H9 (cell line): Measurements from ENCODE around the gene ZNF445. TPM values are rescaled to one million over a fixed set of nuclear protein-coding genes. Genes with fewer than 3 reads are reported as not detected.

ENCODE experiments used
- DNase-seq: peaks from one replicate; pipeline ENCODE4 v3.0.0-alpha.2; 2017
- H2AFZ ChIP-seq: one replicate; pipeline ENCODE4 v1.6.1; 2013; ENCODE audit warnings: mild to moderate bottlenecking, low read length, control low read depth, moderate library complexity
- H2AK5ac ChIP-seq: 2 replicates; pipeline ENCODE4 v1.6.1; 2013; ENCODE audit warnings: low read length, control low read depth, mixed read lengths; ENCODE audit not compliant: insufficient read length
- H2BK120ac ChIP-seq: one replicate; pipeline ENCODE4 v1.6.1; 2013; ENCODE audit warnings: low read depth, mild to moderate bottlenecking, low read length, control low read depth, inconsistent platforms; ENCODE audit not compliant: poor library complexity, severe bottlenecking
- H2BK12ac ChIP-seq: 2 replicates; pipeline ENCODE4 v1.6.1; 2013; ENCODE audit warnings: low read length, control low read depth, mixed read lengths, low read depth; ENCODE audit not compliant: insufficient read length
- H2BK15ac ChIP-seq: 2 replicates; pipeline ENCODE4 v1.6.1; 2013; ENCODE audit warnings: low read depth, low read length, control low read depth
- H2BK20ac ChIP-seq: one replicate; pipeline ENCODE4 v1.6.1; 2013; ENCODE audit warnings: low read depth, mild to moderate bottlenecking, low read length, control low read depth, inconsistent platforms; ENCODE audit not compliant: poor library complexity, severe bottlenecking
- H2BK5ac ChIP-seq: 2 replicates; pipeline ENCODE4 v1.6.1; 2013; ENCODE audit warnings: low read length, control low read depth, mixed read lengths; ENCODE audit not compliant: insufficient read length
- H3K14ac ChIP-seq: 2 replicates; pipeline ENCODE4 v1.6.1; 2013; ENCODE audit warnings: low read length, control low read depth; ENCODE audit not compliant: insufficient read depth
- H3K18ac ChIP-seq: 2 replicates; pipeline ENCODE4 v1.6.1; 2013; ENCODE audit warnings: low read depth, mild to moderate bottlenecking, mixed read lengths, low read length, control low read depth; ENCODE audit not compliant: insufficient read length
- H3K23ac ChIP-seq: 2 replicates; pipeline ENCODE4 v1.6.1; 2013; ENCODE audit warnings: low read length, control low read depth, mixed read lengths, low read depth; ENCODE audit not compliant: insufficient read length
- H3K23me2 ChIP-seq: 2 replicates; pipeline ENCODE4 v1.6.1; 2013; ENCODE audit warnings: low read depth, mild to moderate bottlenecking, mixed read lengths, low read length, control low read depth; ENCODE audit not compliant: insufficient read length, poor library complexity, severe bottlenecking
- H3K27ac ChIP-seq: 2 replicates; pipeline ENCODE4 v1.5.1; 2013; ENCODE audit warnings: low read length, control low read depth, mixed read lengths, low read depth; ENCODE audit not compliant: insufficient read length
- H3K27me3 ChIP-seq: 2 replicates; pipeline ENCODE4 v1.6.1; 2013; ENCODE audit warnings: low read length, control low read depth, inconsistent platforms; ENCODE audit not compliant: insufficient read depth
- H3K4ac ChIP-seq: 2 replicates; pipeline ENCODE4 v1.6.1; 2013; ENCODE audit warnings: low read depth, mild to moderate bottlenecking, control low read depth, inconsistent platforms, low read length, moderate library complexity
- H3K4me1 ChIP-seq: 2 replicates; pipeline ENCODE4 v1.6.1; 2013; ENCODE audit warnings: low read length, control low read depth, inconsistent platforms; ENCODE audit not compliant: insufficient read depth
- H3K4me2 ChIP-seq: 2 replicates; pipeline ENCODE4 v1.6.1; 2013; ENCODE audit warnings: low read length, control low read depth, mixed read lengths; ENCODE audit not compliant: insufficient read length, insufficient read depth
- H3K56ac ChIP-seq: 2 replicates; pipeline ENCODE4 v1.6.1; 2013; ENCODE audit warnings: low read depth, mild to moderate bottlenecking, mixed read lengths, low read length, control low read depth; ENCODE audit not compliant: insufficient read length
- H3K79me1 ChIP-seq: 2 replicates; pipeline ENCODE4 v1.6.1; 2013; ENCODE audit warnings: low read depth, mild to moderate bottlenecking, moderate library complexity, low read length, control low read depth, inconsistent platforms; ENCODE audit not compliant: insufficient read depth, poor library complexity, severe bottlenecking
- H3K79me2 ChIP-seq: 2 replicates; pipeline ENCODE4 v1.6.1; 2013; ENCODE audit warnings: low read length, control low read depth, inconsistent platforms; ENCODE audit not compliant: insufficient read depth
- H3K9ac ChIP-seq: 2 replicates; pipeline ENCODE4 v1.6.1; 2013; ENCODE audit warnings: low read length, control low read depth, mixed read lengths; ENCODE audit not compliant: insufficient read length; ENCODE audit errors: extremely low read depth
- H3K9me3 ChIP-seq: one replicate; pipeline ENCODE4 v1.6.1; 2013; ENCODE audit warnings: low read depth, low read length, inconsistent platforms; ENCODE audit not compliant: control insufficient read depth
- H3T11ph ChIP-seq: one replicate; pipeline ENCODE4 v1.6.1; 2013; ENCODE audit warnings: mild to moderate bottlenecking, low read length, control low read depth, inconsistent platforms
- H4K20me1 ChIP-seq: one replicate; pipeline ENCODE4 v1.6.1; 2013; ENCODE audit not compliant: control insufficient read depth, insufficient read length, insufficient read depth
- H4K5ac ChIP-seq: 2 replicates; pipeline ENCODE4 v1.6.1; 2013; ENCODE audit warnings: low read depth, mild to moderate bottlenecking, mixed read lengths, low read length, control low read depth; ENCODE audit not compliant: insufficient read length
- H4K8ac ChIP-seq: replicated peaks from 2 replicates; pipeline ENCODE4 v1.6.1; 2013; ENCODE audit warnings: low read length, control low read depth, mixed read lengths, low read depth; ENCODE audit not compliant: insufficient read length
- H4K91ac ChIP-seq: 2 replicates; pipeline ENCODE4 v1.6.1; 2013; ENCODE audit warnings: low read depth, mild to moderate bottlenecking, moderate library complexity, mixed read lengths, low read length, control low read depth; ENCODE audit not compliant: insufficient read length
- H3K27ac Mint-ChIP-seq, 3 experiments: 2 replicates in 2 of 3; 3 replicates in 1 of 3; pipeline ENCODE4 v1.8.0; 2020 to 2021; ENCODE audit warnings: mixed read lengths in 3 of 3, mild to moderate bottlenecking in 1 of 3, moderate library complexity in 1 of 3
- H3K27me3 Mint-ChIP-seq: 2 replicates; pipeline ENCODE4 v1.8.0; 2021; ENCODE audit warnings: low read depth, mild to moderate bottlenecking, moderate library complexity, mixed read lengths
- H3K36me3 Mint-ChIP-seq, 3 experiments: 2 replicates in 2 of 3; 3 replicates in 1 of 3; pipeline ENCODE4 v1.8.0; 2020 to 2021; ENCODE audit warnings: low read depth in 3 of 3, mixed read lengths in 3 of 3; ENCODE audit not compliant: insufficient read depth in 1 of 3
- H3K4me1 Mint-ChIP-seq, 2 experiments: 2 replicates each; pipeline ENCODE4 v1.8.0; 2020; ENCODE audit warnings: mixed read lengths in 2 of 2
- H3K4me3 Mint-ChIP-seq, 2 experiments: 2 replicates in 1 of 2; 3 replicates in 1 of 2; pipeline ENCODE4 v1.8.0; 2020 to 2021; ENCODE audit warnings: mild to moderate bottlenecking in 2 of 2, mixed read lengths in 2 of 2, moderate library complexity in 1 of 2
- H3K9me3 Mint-ChIP-seq, 2 experiments: 2 replicates in 1 of 2; 3 replicates in 1 of 2; pipeline ENCODE4 v1.8.0; 2020; ENCODE audit warnings: mild to moderate bottlenecking in 2 of 2, mixed read lengths in 2 of 2, moderate library complexity in 1 of 2
- WGBS: extraction: QIAGEN DNeasy Blood & Tissue Kit; methylation state at CpG from one replicate; pipeline ENCODE4 v1.1.7; 2013; ENCODE audit warnings: missing lambda C conversion rate, low lambda C conversion rate, mixed read lengths; ENCODE audit not compliant: insufficient read length; ENCODE audit errors: extremely low coverage; 5-methylcytosine and 5-hydroxymethylcytosine counted together
- total RNA-seq: library from RNA; stranded (reverse); gene quantifications from 2 replicates; pipeline ENCODE4 v1.2.1, GENCODE V29; 2021
- TF ChIP-seq, protein P1 (sequence below): fragments of 200-600 bp; sonication (generic); conservative IDR thresholded peaks from 3 replicates; pipeline ENCODE4 v1.8.0; 2021; ENCODE audit warnings: antibody characterized with exemption, mild to moderate bottlenecking

Gene ZNF445
- total RNA-seq, 1 experiment from 2014 or later = 26.0 TPM

DNA sequence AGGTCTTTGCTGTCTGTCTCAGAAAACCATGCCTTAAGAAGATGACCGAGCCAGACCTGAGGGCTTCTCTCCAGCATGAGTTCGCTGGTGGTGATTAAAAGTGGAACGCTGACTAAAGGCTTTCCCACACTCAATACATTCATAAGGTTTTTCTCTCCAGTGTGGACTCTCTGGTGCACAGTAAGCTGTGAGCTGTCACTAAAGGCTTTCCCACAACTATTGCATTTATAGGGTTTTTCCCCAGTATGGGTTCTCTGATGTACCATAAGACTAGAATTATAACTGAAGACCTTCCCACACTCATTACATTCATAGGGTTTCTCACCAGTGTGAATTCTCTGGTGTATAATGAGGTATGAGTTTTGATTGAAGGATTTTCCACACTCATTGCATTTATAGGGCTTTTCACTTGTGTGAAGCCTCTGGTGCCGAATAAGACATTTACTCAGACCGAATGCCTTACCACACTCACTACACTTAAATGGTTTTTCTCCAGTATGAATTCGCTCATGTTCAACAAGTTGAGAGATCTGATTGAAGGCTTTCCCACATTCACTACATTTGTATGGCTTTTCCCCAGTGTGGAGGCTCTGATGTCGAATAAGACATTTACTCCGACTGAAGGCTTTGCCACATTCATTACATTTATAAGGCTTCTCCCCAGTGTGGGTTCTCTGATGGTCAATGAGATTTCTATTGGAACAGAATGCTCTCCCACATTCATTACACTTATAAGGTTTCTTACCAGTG lies 21.9 kb upstream of the ZNF445 start:
- Mint-ChIP-seq H3K4me1 (no peaks in the 10 kb centered on the region), H3K27me3 (no peaks in the 10 kb centered on the region), H3K9me3 (peaks cover 53 to 66% of the 10 kb centered on the region in 2 experiments), H3K36me3 (peaks cover 63 to 78% (median 75%) of the 10 kb centered on the region in 3 experiments), H3K27ac (no peak overlapping the region), H3K4me3 (no peak overlapping the region)
- Histone ChIP-seq H3K4ac (no peak overlapping the region), H3K56ac (no peak overlapping the region), H3K14ac (no peak overlapping the region), H2BK15ac (no peak overlapping the region), H2BK5ac (no peak overlapping the region), H3K9ac (no peak overlapping the region), H2BK12ac (no peak overlapping the region), H3K18ac (no peak overlapping the region), H2AFZ (no peak overlapping the region), H3K23ac (no peak overlapping the region), H3K23me2 (no peaks in the 10 kb centered on the region), H3K4me1 (no peaks in the 10 kb centered on the region), H2AK5ac (no peak overlapping the region), H2BK120ac (no peak overlapping the region), H4K20me1 (no peaks in the 10 kb centered on the region), H4K8ac (no peak overlapping the region), H3K9me3 (peaks cover 28% of the 10 kb centered on the region), H3T11ph (no peak overlapping the region), H3K27me3 (no peaks in the 10 kb centered on the region), H4K5ac (no peak overlapping the region), H4K91ac (no peak overlapping the region), H3K79me2 (no peaks in the 10 kb centered on the region; the same call in 1 of the 2 replicates), H3K79me1 (peaks cover 4% of the 10 kb centered on the region), H2BK20ac (no peak overlapping the region), H3K4me2 (no peak overlapping the region), H3K27ac (no peak overlapping the region)
- DNase-seq = no peak
- TF ChIP-seq, protein P1, sequence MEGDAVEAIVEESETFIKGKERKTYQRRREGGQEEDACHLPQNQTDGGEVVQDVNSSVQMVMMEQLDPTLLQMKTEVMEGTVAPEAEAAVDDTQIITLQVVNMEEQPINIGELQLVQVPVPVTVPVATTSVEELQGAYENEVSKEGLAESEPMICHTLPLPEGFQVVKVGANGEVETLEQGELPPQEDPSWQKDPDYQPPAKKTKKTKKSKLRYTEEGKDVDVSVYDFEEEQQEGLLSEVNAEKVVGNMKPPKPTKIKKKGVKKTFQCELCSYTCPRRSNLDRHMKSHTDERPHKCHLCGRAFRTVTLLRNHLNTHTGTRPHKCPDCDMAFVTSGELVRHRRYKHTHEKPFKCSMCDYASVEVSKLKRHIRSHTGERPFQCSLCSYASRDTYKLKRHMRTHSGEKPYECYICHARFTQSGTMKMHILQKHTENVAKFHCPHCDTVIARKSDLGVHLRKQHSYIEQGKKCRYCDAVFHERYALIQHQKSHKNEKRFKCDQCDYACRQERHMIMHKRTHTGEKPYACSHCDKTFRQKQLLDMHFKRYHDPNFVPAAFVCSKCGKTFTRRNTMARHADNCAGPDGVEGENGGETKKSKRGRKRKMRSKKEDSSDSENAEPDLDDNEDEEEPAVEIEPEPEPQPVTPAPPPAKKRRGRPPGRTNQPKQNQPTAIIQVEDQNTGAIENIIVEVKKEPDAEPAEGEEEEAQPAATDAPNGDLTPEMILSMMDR = no peak
- no CpG with 5 or more reads among the region's 8 CpGs for WGBS
